Motor neuron (in vitro differentiated cells): Measurements from ENCODE around the gene CEP162. TPM values are rescaled to one million over a fixed set of nuclear protein-coding genes. Genes with fewer than 3 reads are reported as not detected.
"Not testable (repeated sequence)": the region's sequence is repeated elsewhere in the genome, so short reads cannot be mapped to it uniquely, and the experiment has no call there.

Source experiments
- ATAC-seq, 8 experiments: fragments of 200-7000 bp; cut with Tn5 transposase; replicated peaks in 6 of 8; 2 replicates each; pipeline ENCODE4 v1.8.0; 2021; ENCODE audit warnings: mild to moderate bottlenecking in 8 of 8, moderate library complexity in 8 of 8
- H3K27ac ChIP-seq, 2 donors: fragments of 250-450 bp; sonication (Bioruptor Pico); 2 replicates each; pipeline ENCODE4 v1.9.0; 2021; ENCODE audit warnings: antibody characterized with exemption in 2 of 2, mild to moderate bottlenecking in 2 of 2, moderate library complexity in 1 of 2
- H3K4me1 ChIP-seq, 2 donors: fragments of 250-450 bp; sonication (Bioruptor Pico); replicated peaks in 1 of 2; 2 replicates each; pipeline ENCODE4 v1.6.1; 2021; ENCODE audit warnings: antibody characterized with exemption in 2 of 2, mild to moderate bottlenecking in 2 of 2, moderate library complexity in 1 of 2
- H3K4me3 ChIP-seq, 5 donors: fragments of 250-450 bp; sonication (Bioruptor Pico); 2 replicates each; pipeline ENCODE4 v1.9.0; 2021; ENCODE audit warnings: antibody characterized with exemption in 5 of 5, mild to moderate bottlenecking in 5 of 5, moderate library complexity in 4 of 5
- WGBS, 10 experiments: fragments of 450-650 bp; shearing (Covaris generic); methylation state at CpG; one replicate each; pipeline ENCODE4 v1.0.0; 2022; 5-methylcytosine and 5-hydroxymethylcytosine counted together
- in situ Hi-C, 9 experiments: fragments of 400-800 bp; cut with MboI; loops; one replicate each; pipeline ENCODE4 v1.15.0; 2021; ENCODE audit warnings: low sequenced_read_pairs in 9 of 9, low pct_unique_long_range_greater_than_20kb in 2 of 9; ENCODE audit not compliant: unreplicated experiment in 9 of 9
- total RNA-seq, 8 experiments: library from RNA; unstranded; fragments of 300-600 nt; gene quantifications; 2 replicates each; pipeline versions ENCODE4 v1.2.3 to v1.2.4, GENCODE V29; 2022

Gene CEP162
- total RNA-seq, 8 experiments from 2014 or later, result 3.9 to 15.9 (median 7.5) TPM

GRCh38 chr6:84135291-84135690 lies 92.2 kb downstream of the CEP162 start:
- no peak for ATAC-seq
- 73 to 100% (median 75%) methylated on average over 2 to 3 of the region's 5 CpGs; no CpG with 5 or more reads in 7 of the 10 experiments for WGBS, 10 experiments
- Histone ChIP-seq H3K27ac (no peak overlapping the region), H3K4me3 (no peak overlapping the region), H3K4me1 (no peaks in the 10 kb centered on the region)
- in situ Hi-C loops, result no loop called here

GRCh38 chr6:84133385-84133784 lies 94.1 kb downstream of the CEP162 start:
- in situ Hi-C loops, H3K27ac ChIP-seq, ATAC-seq, H3K4me3 ChIP-seq, H3K4me1 ChIP-seq: not testable (repeated sequence)
- WGBS, 10 experiments, result 100% methylated on average over 1 to 3 of the region's 9 CpGs; no CpG with 5 or more reads in 5 of the 10 experiments

- H3K4me1 ChIP-seq, H3K27ac ChIP-seq, in situ Hi-C loops, H3K4me3 ChIP-seq: not testable (repeated sequence)
- 78 to 100% (median 100%) methylated on average over 1 of the region's 1 CpG; no CpG with 5 or more reads in 3 of the 10 experiments for WGBS, 10 experiments
- peak in 1 of 8 experiments; percentile 47 for ATAC-seq
Measured at GRCh38 chr6:84129588-84129987, 97.9 kb downstream of the CEP162 start.

GRCh38 chr6:84123186-84123585 lies 104.3 kb downstream of the CEP162 start:
- Histone ChIP-seq H3K4me3 (no peak overlapping the region), H3K27ac (no peak overlapping the region), H3K4me1 (no peaks in the 10 kb centered on the region)
- in situ Hi-C loops, result no loop called here
- WGBS, 10 experiments, result 73 to 100% (median 98%) methylated on average over 2 of the region's 2 CpGs; no CpG with 5 or more reads in 2 of the 10 experiments
- no peak for ATAC-seq

- H3K27ac ChIP-seq, result no peak overlapping the region
- peak in 4 of 8 experiments; percentile 29 to 97 (median 72) for ATAC-seq
- H3K4me3 ChIP-seq, result no peak overlapping the region
- no peaks in the 10 kb centered on the region for H3K4me1 ChIP-seq
- in situ Hi-C loops, result no loop called here
Measured at GRCh38 chr6:84119277-84119676, 108.2 kb downstream of the CEP162 start.

GRCh38 chr6:84118191-84118590 lies 109.3 kb downstream of the CEP162 start:
- in situ Hi-C loops, result no loop called here

GRCh38 chr6:84114933-84115594 lies 112.4 kb downstream of the CEP162 start:
- 0 to 100% (median 61%) methylated on average over 1 to 4 of the region's 8 CpGs; no CpG with 5 or more reads in 2 of the 10 experiments for WGBS, 10 experiments
- H3K4me1 ChIP-seq, in situ Hi-C loops, ATAC-seq, H3K27ac ChIP-seq, H3K4me3 ChIP-seq: not testable (repeated sequence)

More at GRCh38 chr6:84118191-84118590, 109.3 kb downstream of the CEP162 start:
- 40 to 100% (median 85%) methylated on average over 1 to 2 of the region's 5 CpGs; no CpG with 5 or more reads in 6 of the 10 experiments for WGBS, 10 experiments
- no peak overlapping the region for H3K27ac ChIP-seq
- no peak overlapping the region for H3K4me3 ChIP-seq
- ATAC-seq, result peak in 1 of 8 experiments; percentile 65
- H3K4me1 ChIP-seq, result no peaks in the 10 kb centered on the region

- in situ Hi-C loops, ATAC-seq: not testable (repeated sequence)
Measured at GRCh38 chr6:84111351-84111750, 116.1 kb downstream of the CEP162 start.

GRCh38 chr6:84107495-84107894 lies 119.9 kb downstream of the CEP162 start:
- Histone ChIP-seq H3K27ac (no peak overlapping the region), H3K4me3 (no peak overlapping the region), H3K4me1 (peaks cover 0 to 5% of the 10 kb centered on the region in 2 donors)
- peak in 1 of 8 experiments; percentile 19 for ATAC-seq
- in situ Hi-C loops, result no loop called here

More at GRCh38 chr6:84111351-84111750, 116.1 kb downstream of the CEP162 start:
- not testable (repeated sequence) for H3K27ac ChIP-seq, H3K4me3 ChIP-seq, H3K4me1 ChIP-seq
- WGBS, 10 experiments, result 27 to 100% (median 80%) methylated on average over 1 of the region's 1 CpG; no CpG with 5 or more reads in 1 of the 10 experiments

GRCh38 chr6:84105215-84105924 lies 122.1 kb downstream of the CEP162 start:
- H3K27ac ChIP-seq, H3K4me1 ChIP-seq, H3K4me3 ChIP-seq, in situ Hi-C loops: not testable (repeated sequence)
- peak in 1 of 8 experiments; percentile 57 for ATAC-seq
- WGBS, 10 experiments, result 60 to 80% (median 75%) methylated on average over 1 to 2 of the region's 3 CpGs; no CpG with 5 or more reads in 6 of the 10 experiments

- H3K4me3 ChIP-seq, result no peak overlapping the region
- ATAC-seq, result peak in 2 of 8 experiments; percentile 25 to 59
- H3K4me1 ChIP-seq, result peaks cover 0 to 9% of the 10 kb centered on the region in 2 donors
- no peak overlapping the region for H3K27ac ChIP-seq
- in situ Hi-C loops, result no loop called here
- 0 to 71% (median 33%) methylated on average over 1 of the region's 1 CpG; no CpG with 5 or more reads in 6 of the 10 experiments for WGBS, 10 experiments
Measured at GRCh38 chr6:84103029-84103428, 124.4 kb downstream of the CEP162 start.

GRCh38 chr6:84095156-84095555 lies 132.3 kb downstream of the CEP162 start:
- no peaks in the 10 kb centered on the region for H3K4me1 ChIP-seq
- H3K4me3 ChIP-seq, result no peak overlapping the region
- ATAC-seq, result peak in 1 of 8 experiments; percentile 19
- H3K27ac ChIP-seq, result no peak overlapping the region
- in situ Hi-C loops, result no loop called here
